Naive thymus-derived CD4-positive, alpha-beta T cell (primary cell): Measurements from ENCODE around the gene MST1. TPM values are rescaled to one million over a fixed set of nuclear protein-coding genes. Genes with fewer than 3 reads are reported as not detected.
"Not testable (repeated sequence)": the region's sequence is repeated elsewhere in the genome, so short reads cannot be mapped to it uniquely, and the experiment has no call there.

ENCODE experiments used
- ATAC-seq: fragments of 150-1000 bp; cut with Tn5 transposase; 2 replicates; pipeline ENCODE4 v1.10.0; 2021; ENCODE audit warnings: mild to moderate bottlenecking, moderate library complexity
- CTCF ChIA-PET: fragments of 350-600 bp; sonication (Branson Sonifier 250); formaldehyde crosslinking; loops from one replicate; lab custom pipeline; 2021; ENCODE audit warnings: antibody characterized with exemption; lab: Charles Lee
- POLR2A ChIA-PET: fragments of 350-600 bp; sonication (Branson Sonifier 250); formaldehyde crosslinking; loops from one replicate; lab custom pipeline; 2021; ENCODE audit warnings: antibody characterized with exemption, inconsistent platforms; lab: Charles Lee
- DNase-seq, 9 donors: peaks; one replicate each; pipeline versions ENCODE4 v3.0.0 to v3.0.0-alpha.2; 2020 to 2022; ENCODE audit warnings: mixed read lengths in 1 of 9
- H3K27ac ChIP-seq: one replicate; pipeline ENCODE4 v1.7.0; 2013; ENCODE audit warnings: mild to moderate bottlenecking, low read depth, low read length, moderate library complexity
- H3K27me3 ChIP-seq, 2 donors: one replicate each; pipeline ENCODE4 v1.7.0; 2013; ENCODE audit warnings: low read length in 2 of 2, mild to moderate bottlenecking in 2 of 2, moderate library complexity in 2 of 2; ENCODE audit not compliant: control insufficient read depth in 2 of 2, insufficient read depth in 2 of 2
- H3K36me3 ChIP-seq, 3 experiments: 1 replicate in 2 of 3; 2 replicates in 1 of 3; pipeline ENCODE4 v1.7.0; 2013; ENCODE audit warnings: low read length in 3 of 3, mild to moderate bottlenecking in 3 of 3, moderate library complexity in 1 of 3; ENCODE audit not compliant: insufficient read depth in 3 of 3, control insufficient read depth in 2 of 3
- H3K4me1 ChIP-seq, 2 donors: one replicate each; pipeline ENCODE4 v1.7.0; 2013; ENCODE audit warnings: low read length in 2 of 2, mild to moderate bottlenecking in 2 of 2, moderate library complexity in 1 of 2; ENCODE audit not compliant: control insufficient read depth in 2 of 2, insufficient read depth in 2 of 2
- H3K4me3 ChIP-seq: 2 replicates; pipeline ENCODE4 v1.7.0; 2013; ENCODE audit warnings: mild to moderate bottlenecking, low read length
- H3K9me3 ChIP-seq, 3 experiments: 1 replicate in 2 of 3; 2 replicates in 1 of 3; pipeline ENCODE4 v1.7.0; 2013; ENCODE audit warnings: low read length in 3 of 3; ENCODE audit not compliant: control insufficient read depth in 2 of 3
- H3K27ac Mint-ChIP-seq, 9 donors: one replicate each; pipeline ENCODE4 v1.8.0; 2020 to 2022; ENCODE audit warnings: mixed read lengths in 9 of 9, mild to moderate bottlenecking in 8 of 9, moderate library complexity in 5 of 9, inconsistent platforms in 2 of 9
- H3K27me3 Mint-ChIP-seq, 5 donors: one replicate each; pipeline ENCODE4 v1.8.0; 2021 to 2022; ENCODE audit warnings: mixed read lengths in 5 of 5, mild to moderate bottlenecking in 1 of 5
- H3K36me3 Mint-ChIP-seq, 5 donors: one replicate each; pipeline ENCODE4 v1.8.0; 2020 to 2022; ENCODE audit warnings: mixed read lengths in 5 of 5, mild to moderate bottlenecking in 3 of 5, inconsistent platforms in 1 of 5
- H3K4me1 Mint-ChIP-seq, 7 donors: one replicate each; pipeline ENCODE4 v1.8.0; 2020 to 2022; ENCODE audit warnings: mixed read lengths in 7 of 7, mild to moderate bottlenecking in 3 of 7, inconsistent platforms in 1 of 7
- H3K4me3 Mint-ChIP-seq, 10 donors: one replicate each; pipeline ENCODE4 v1.8.0; 2020 to 2022; ENCODE audit warnings: mild to moderate bottlenecking in 10 of 10, mixed read lengths in 10 of 10, moderate library complexity in 6 of 10, inconsistent platforms in 2 of 10
- H3K9me3 Mint-ChIP-seq, 11 donors: one replicate each; pipeline ENCODE4 v1.8.0; 2020 to 2022; ENCODE audit warnings: mixed read lengths in 11 of 11, mild to moderate bottlenecking in 4 of 11, inconsistent platforms in 1 of 11, moderate library complexity in 1 of 11
- intact Hi-C, 2 donors: fragments of 100-400 bp; cut with micrococcal nuclease; formaldehyde crosslinking; loops; one replicate each; pipeline ENCODE4 v1.15.1; 2023
- polyA plus RNA-seq, 2 donors: library from polyadenylated mRNA; unstranded; fragments of 300-500 nt; fragmentation: Illumina TruSeq; gene quantifications; one replicate each; pipeline ENCODE4 v1.2.3, GENCODE V29; 2021
- total RNA-seq, 6 experiments: library from RNA in 5 of 6; stranded (reverse) in 5 of 6; gene quantifications; 1 replicate in 5 of 6; 2 replicates in 1 of 6; pipeline ENCODE4 v1.2.3 and lab custom pipeline; 2021 to 2026

The MST1 gene
- total and polyA plus RNA-seq, 7 experiments from 2014 or later = 0.90 to 12.8 (median 9.6) TPM

GRCh38 chr3:49685103-49685502 is 4.2 kb downstream of the MST1 start:
- H3K4me1 Mint-ChIP-seq = peaks cover 9 to 27% (median 16%) of the 10 kb centered on the region in 7 donors
- CTCF ChIA-PET = not testable (repeated sequence)

GRCh38 chr3:49684453-49684852 is 4.8 kb downstream of the MST1 start:
- H3K4me3 Mint-ChIP-seq, H3K27me3 Mint-ChIP-seq, CTCF ChIA-PET, intact Hi-C loops, DNase-seq, H3K4me1 ChIP-seq, H3K27ac Mint-ChIP-seq, POLR2A ChIA-PET, H3K27ac ChIP-seq, H3K4me3 ChIP-seq, H3K9me3 Mint-ChIP-seq, ATAC-seq, H3K9me3 ChIP-seq, H3K27me3 ChIP-seq: not testable (repeated sequence)
- H3K36me3 ChIP-seq = peaks cover 0 to 49% (median 18%) of the 10 kb centered on the region in 3 experiments
- Mint-ChIP-seq H3K4me1 (peaks cover 9 to 25% (median 15%) of the 10 kb centered on the region in 7 donors), H3K36me3 (peaks cover 0 to 12% (median 5%) of the 10 kb centered on the region in 5 donors)

More at GRCh38 chr3:49685103-49685502, 4.2 kb downstream of the MST1 start:
- intact Hi-C loops = loop anchor here in 1 of 2 donors (5.0 kb wide), 1 partner anchor 37 kb away; the partner anchor contains the start of gene GMPPB
- H3K36me3 Mint-ChIP-seq, H3K27me3 ChIP-seq, DNase-seq, H3K4me1 ChIP-seq, H3K4me3 ChIP-seq, POLR2A ChIA-PET, H3K27me3 Mint-ChIP-seq, ATAC-seq, H3K9me3 ChIP-seq, H3K27ac Mint-ChIP-seq, H3K27ac ChIP-seq, H3K9me3 Mint-ChIP-seq: not testable (repeated sequence)
- peak overlapping the region in 6 of 10 donors; percentile 14 to 99 (median 44) for H3K4me3 Mint-ChIP-seq
- H3K36me3 ChIP-seq = peaks cover 0 to 46% (median 14%) of the 10 kb centered on the region in 3 experiments

- CTCF ChIA-PET = interaction anchor here (1.0 kb wide), 1 partner anchor 11 kb away, joined by 5 read pairs; no protein-coding TSS in a partner anchor
- no peak overlapping the region for H3K27ac ChIP-seq
- Mint-ChIP-seq H3K4me3 (no peak overlapping the region), H3K4me1 (peaks cover 0 to 15% (median 10%) of the 10 kb centered on the region in 7 donors), H3K9me3 (peaks cover 0 to 2% (median 0%) of the 10 kb centered on the region in 11 donors), H3K36me3 (peaks cover 0 to 15% (median 7%) of the 10 kb centered on the region in 5 donors), H3K27ac (no peak overlapping the region), H3K27me3 (peaks cover 0 to 5% (median 0%) of the 10 kb centered on the region in 5 donors)
- no peak overlapping the region for H3K4me3 ChIP-seq
- DNase-seq = no peak
- POLR2A ChIA-PET = interaction anchor here (0.8 kb wide), 1 partner anchor 35 kb away, joined by 3 read pairs; no protein-coding TSS in a partner anchor
- H3K36me3 ChIP-seq = peaks cover 9 to 61% (median 28%) of the 10 kb centered on the region in 3 experiments
- ATAC-seq = no peak
- no peaks in the 10 kb centered on the region for H3K4me1 ChIP-seq
- intact Hi-C loops = no loop called here
- H3K27me3 ChIP-seq = no peaks in the 10 kb centered on the region
- no peaks in the 10 kb centered on the region for H3K9me3 ChIP-seq
These were observed 6.1 kb downstream of the MST1 start for GRCh38 chr3:49683162-49683561.

- Mint-ChIP-seq H3K36me3 (peaks cover 0 to 20% (median 9%) of the 10 kb centered on the region in 5 donors), H3K27me3 (no peaks in the 10 kb centered on the region), H3K4me1 (peaks cover 0 to 23% (median 13%) of the 10 kb centered on the region in 7 donors), H3K9me3 (no peaks in the 10 kb centered on the region), H3K27ac (no peak overlapping the region), H3K4me3 (no peak overlapping the region)
- ATAC-seq (no peak), DNase-seq (no peak)
- Histone ChIP-seq H3K4me1 (peaks cover 0 to 6% of the 10 kb centered on the region in 2 donors), H3K9me3 (no peaks in the 10 kb centered on the region), H3K36me3 (peaks cover 9 to 77% (median 31%) of the 10 kb centered on the region in 3 experiments), H3K27ac (no peak overlapping the region), H3K4me3 (no peak overlapping the region), H3K27me3 (no peaks in the 10 kb centered on the region)
- ChIA-PET POLR2A (no interaction called here), CTCF (interaction anchor here (0.8 to 2.0 kb wide), 2 partner anchors 11 to 141 kb away, joined by 3 to 5 read pairs; no protein-coding TSS in a partner anchor)
- intact Hi-C loops = no loop called here
These were observed 7.7 kb downstream of the MST1 start for GRCh38 chr3:49681543-49681942.

GRCh38 chr3:49681232-49681522 is 8.1 kb downstream of the MST1 start:
- ChIA-PET CTCF (interaction anchor here (0.8 to 2.0 kb wide), 2 partner anchors 10 to 141 kb away, joined by 3 to 5 read pairs; no protein-coding TSS in a partner anchor), POLR2A (no interaction called here)
- Histone ChIP-seq H3K4me3 (no peak overlapping the region), H3K27ac (no peak overlapping the region), H3K36me3 (peaks cover 9 to 80% (median 31%) of the 10 kb centered on the region in 3 experiments), H3K9me3 (no peaks in the 10 kb centered on the region), H3K27me3 (no peaks in the 10 kb centered on the region), H3K4me1 (peaks cover 0 to 10% of the 10 kb centered on the region in 2 donors)
- H3K4me3 Mint-ChIP-seq = no peak overlapping the region
- intact Hi-C loops = no loop called here
- H3K4me1 Mint-ChIP-seq = peaks cover 0 to 27% (median 17%) of the 10 kb centered on the region in 7 donors
- no peaks in the 10 kb centered on the region for H3K27me3 Mint-ChIP-seq
- ATAC-seq = no peak
- no peak overlapping the region for H3K27ac Mint-ChIP-seq
- H3K36me3 Mint-ChIP-seq = peaks cover 0 to 23% (median 9%) of the 10 kb centered on the region in 5 donors
- DNase-seq = no peak
- H3K9me3 Mint-ChIP-seq = no peaks in the 10 kb centered on the region

GRCh38 chr3:49680493-49681231 is 8.6 kb downstream of the MST1 start:
- no peaks in the 10 kb centered on the region for H3K9me3 ChIP-seq
- H3K9me3 Mint-ChIP-seq = no peaks in the 10 kb centered on the region
- no peaks in the 10 kb centered on the region for H3K27me3 ChIP-seq
- H3K4me1 Mint-ChIP-seq = peaks cover 2 to 32% (median 22%) of the 10 kb centered on the region in 7 donors
- peaks cover 9 to 86% (median 31%) of the 10 kb centered on the region in 3 experiments for H3K36me3 ChIP-seq
- H3K27ac ChIP-seq = no peak overlapping the region
- peaks cover 0 to 25% (median 9%) of the 10 kb centered on the region in 5 donors for H3K36me3 Mint-ChIP-seq
- peak overlapping the region in 1 of 10 donors; percentile 39 for H3K4me3 Mint-ChIP-seq
- intact Hi-C loops = no loop called here
- no peaks in the 10 kb centered on the region for H3K27me3 Mint-ChIP-seq
- ATAC-seq = no peak
- ChIA-PET CTCF (interaction anchor here (0.5 to 2.0 kb wide), 2 partner anchors 12 to 141 kb away, joined by 3 to 5 read pairs; no protein-coding TSS in a partner anchor), POLR2A (interaction anchor here (1.1 kb wide), 1 partner anchor 43 kb away, joined by 3 read pairs; no protein-coding TSS in a partner anchor)
- no peak for DNase-seq
- peaks cover 0 to 15% of the 10 kb centered on the region in 2 donors for H3K4me1 ChIP-seq
- H3K27ac Mint-ChIP-seq = no peak overlapping the region
- no peak overlapping the region for H3K4me3 ChIP-seq
